ENCODE data around the gene IFT25. TPM values are rescaled to one million over a fixed set of nuclear protein-coding genes. Genes with fewer than 3 reads are reported as not detected.

IFT25 gene
- total and polyA plus RNA-seq, 2 experiments from 2014 or later = 28.2 to 109 TPM

DNA sequence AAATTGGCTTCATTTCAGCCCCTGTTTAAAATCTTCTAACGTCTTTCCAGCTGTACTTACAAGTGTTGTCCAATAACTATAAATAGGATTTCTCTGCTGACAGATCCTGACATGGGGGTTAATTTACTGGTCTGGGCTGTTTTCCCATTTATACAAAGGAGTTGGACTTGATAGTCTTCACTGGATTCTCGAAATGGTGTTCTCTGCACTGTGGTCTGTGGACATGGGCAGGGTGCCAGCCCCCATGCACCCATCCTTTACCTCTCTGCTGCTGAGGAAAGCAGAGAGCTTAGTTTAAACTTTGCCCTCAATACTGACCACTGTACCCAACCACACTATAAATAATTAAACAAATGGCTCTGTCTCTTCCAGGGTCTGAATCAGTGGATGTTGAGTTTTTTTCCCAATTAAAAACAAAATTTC is 46.3 kb downstream of the IFT25 start:
- H3K4me3 Mint-ChIP-seq = no peak overlapping the region
- ATAC-seq (no peak), DNase-seq (ENCODE audit: low spot score) (no peak)
- Histone ChIP-seq H3K4me2 (no peak overlapping the region), H3K36me3 (ENCODE audit: insufficient read depth) (no peaks in the 10 kb centered on the region), H3F3A (replicated peaks; ENCODE audit: low read depth) (no peaks in the 10 kb centered on the region), H3K4me1 (ENCODE audit: insufficient read depth) (no peaks in the 10 kb centered on the region), H4K20me1 (replicated peaks; ENCODE audit: insufficient read depth) (no peaks in the 10 kb centered on the region), H2AFZ (no peak overlapping the region), H3K27ac (ENCODE audit: low read depth) (no peak overlapping the region), H3K9me2 (ENCODE audit: insufficient read depth) (no peaks in the 10 kb centered on the region), H3K27me3 (ENCODE audit: insufficient read depth) (no peaks in the 10 kb centered on the region), H3K79me2 (replicated peaks; ENCODE audit: insufficient read depth) (no peaks in the 10 kb centered on the region), H3K4me3 (no peak overlapping the region)
- no peaks in the 10 kb centered on the region; the same call in 2 of the 3 replicates for H3K4me1 Mint-ChIP-seq
- no peaks in the 10 kb centered on the region for H3K36me3 Mint-ChIP-seq (ENCODE audit: low read depth)
- peaks cover 2% of the 10 kb centered on the region for H3K27me3 Mint-ChIP-seq (ENCODE audit: insufficient read depth, low read depth, poor library complexity)
- TF ChIP-seq, protein P1, sequence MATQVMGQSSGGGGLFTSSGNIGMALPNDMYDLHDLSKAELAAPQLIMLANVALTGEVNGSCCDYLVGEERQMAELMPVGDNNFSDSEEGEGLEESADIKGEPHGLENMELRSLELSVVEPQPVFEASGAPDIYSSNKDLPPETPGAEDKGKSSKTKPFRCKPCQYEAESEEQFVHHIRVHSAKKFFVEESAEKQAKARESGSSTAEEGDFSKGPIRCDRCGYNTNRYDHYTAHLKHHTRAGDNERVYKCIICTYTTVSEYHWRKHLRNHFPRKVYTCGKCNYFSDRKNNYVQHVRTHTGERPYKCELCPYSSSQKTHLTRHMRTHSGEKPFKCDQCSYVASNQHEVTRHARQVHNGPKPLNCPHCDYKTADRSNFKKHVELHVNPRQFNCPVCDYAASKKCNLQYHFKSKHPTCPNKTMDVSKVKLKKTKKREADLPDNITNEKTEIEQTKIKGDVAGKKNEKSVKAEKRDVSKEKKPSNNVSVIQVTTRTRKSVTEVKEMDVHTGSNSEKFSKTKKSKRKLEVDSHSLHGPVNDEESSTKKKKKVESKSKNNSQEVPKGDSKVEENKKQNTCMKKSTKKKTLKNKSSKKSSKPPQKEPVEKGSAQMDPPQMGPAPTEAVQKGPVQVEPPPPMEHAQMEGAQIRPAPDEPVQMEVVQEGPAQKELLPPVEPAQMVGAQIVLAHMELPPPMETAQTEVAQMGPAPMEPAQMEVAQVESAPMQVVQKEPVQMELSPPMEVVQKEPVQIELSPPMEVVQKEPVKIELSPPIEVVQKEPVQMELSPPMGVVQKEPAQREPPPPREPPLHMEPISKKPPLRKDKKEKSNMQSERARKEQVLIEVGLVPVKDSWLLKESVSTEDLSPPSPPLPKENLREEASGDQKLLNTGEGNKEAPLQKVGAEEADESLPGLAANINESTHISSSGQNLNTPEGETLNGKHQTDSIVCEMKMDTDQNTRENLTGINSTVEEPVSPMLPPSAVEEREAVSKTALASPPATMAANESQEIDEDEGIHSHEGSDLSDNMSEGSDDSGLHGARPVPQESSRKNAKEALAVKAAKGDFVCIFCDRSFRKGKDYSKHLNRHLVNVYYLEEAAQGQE (IDR thresholded peaks at IDR 0.05; ENCODE audit: unreplicated experiment) = no peak
- TF ChIP-seq ZNF114 (CRISPR knock-in tag; IDR thresholded peaks at IDR 0.05) = no peak
- TF ChIP-seq EZH2phosphoT487 (IDR thresholded peaks at IDR 0.05; ENCODE audit: unreplicated experiment) = no peak
- TF ChIP-seq, protein P2, sequence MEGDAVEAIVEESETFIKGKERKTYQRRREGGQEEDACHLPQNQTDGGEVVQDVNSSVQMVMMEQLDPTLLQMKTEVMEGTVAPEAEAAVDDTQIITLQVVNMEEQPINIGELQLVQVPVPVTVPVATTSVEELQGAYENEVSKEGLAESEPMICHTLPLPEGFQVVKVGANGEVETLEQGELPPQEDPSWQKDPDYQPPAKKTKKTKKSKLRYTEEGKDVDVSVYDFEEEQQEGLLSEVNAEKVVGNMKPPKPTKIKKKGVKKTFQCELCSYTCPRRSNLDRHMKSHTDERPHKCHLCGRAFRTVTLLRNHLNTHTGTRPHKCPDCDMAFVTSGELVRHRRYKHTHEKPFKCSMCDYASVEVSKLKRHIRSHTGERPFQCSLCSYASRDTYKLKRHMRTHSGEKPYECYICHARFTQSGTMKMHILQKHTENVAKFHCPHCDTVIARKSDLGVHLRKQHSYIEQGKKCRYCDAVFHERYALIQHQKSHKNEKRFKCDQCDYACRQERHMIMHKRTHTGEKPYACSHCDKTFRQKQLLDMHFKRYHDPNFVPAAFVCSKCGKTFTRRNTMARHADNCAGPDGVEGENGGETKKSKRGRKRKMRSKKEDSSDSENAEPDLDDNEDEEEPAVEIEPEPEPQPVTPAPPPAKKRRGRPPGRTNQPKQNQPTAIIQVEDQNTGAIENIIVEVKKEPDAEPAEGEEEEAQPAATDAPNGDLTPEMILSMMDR (conservative IDR thresholded peaks at IDR 0.05; ENCODE audit: low read depth in 2 of 2) = no peak
- no peak for TF ChIP-seq POLR2AphosphoS5 (IDR thresholded peaks at IDR 0.05; ENCODE audit: low read depth)
- TF ChIP-seq CREB1 (CRISPR knock-in tag; IDR thresholded peaks at IDR 0.05; ENCODE audit: low read depth) = no peak
- no peak for TF ChIP-seq STAT1 (IDR thresholded peaks at IDR 0.05; ENCODE audit: unreplicated experiment)
- TF ChIP-seq JUNB (IDR thresholded peaks at IDR 0.05; ENCODE audit: unreplicated experiment) = no peak
- TF ChIP-seq, protein P3, sequence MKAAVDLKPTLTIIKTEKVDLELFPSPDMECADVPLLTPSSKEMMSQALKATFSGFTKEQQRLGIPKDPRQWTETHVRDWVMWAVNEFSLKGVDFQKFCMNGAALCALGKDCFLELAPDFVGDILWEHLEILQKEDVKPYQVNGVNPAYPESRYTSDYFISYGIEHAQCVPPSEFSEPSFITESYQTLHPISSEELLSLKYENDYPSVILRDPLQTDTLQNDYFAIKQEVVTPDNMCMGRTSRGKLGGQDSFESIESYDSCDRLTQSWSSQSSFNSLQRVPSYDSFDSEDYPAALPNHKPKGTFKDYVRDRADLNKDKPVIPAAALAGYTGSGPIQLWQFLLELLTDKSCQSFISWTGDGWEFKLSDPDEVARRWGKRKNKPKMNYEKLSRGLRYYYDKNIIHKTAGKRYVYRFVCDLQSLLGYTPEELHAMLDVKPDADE (IDR thresholded peaks at IDR 0.05) = no peak
- H3K27ac Mint-ChIP-seq = no peak overlapping the region
- H3K9me3 Mint-ChIP-seq = no peaks in the 10 kb centered on the region

Measured in GM23338 (cell line).